Tibial nerve (tissue), 4 donors: Measurements from ENCODE around the gene GRB10.

ENCODE experiments used
- EP300 ChIP-seq, 2 donors: sonication (generic); formaldehyde crosslinking; IDR thresholded peaks; one replicate each; pipeline ENCODE4 v1.6.1; 2017; ENCODE audit warnings: antibody characterized with exemption in 2 of 2, mild to moderate bottlenecking in 1 of 2
- TF ChIP-seq, protein P1 (sequence below), 5 experiments: fragments of 200-600 bp in 3 of 5; fragments of 450-650 bp in 2 of 5; sonication (generic) in 3 of 5; IDR thresholded peaks; one replicate each; pipeline ENCODE4 v1.5.1; 2016 to 2019; ENCODE audit warnings: antibody characterized with exemption in 5 of 5, mild to moderate bottlenecking in 3 of 5, moderate library complexity in 2 of 5

GRCh38 chr7:50669890-50670289 lies 112.8 kb downstream of the GRB10 start:
- TF ChIP-seq, protein P1, sequence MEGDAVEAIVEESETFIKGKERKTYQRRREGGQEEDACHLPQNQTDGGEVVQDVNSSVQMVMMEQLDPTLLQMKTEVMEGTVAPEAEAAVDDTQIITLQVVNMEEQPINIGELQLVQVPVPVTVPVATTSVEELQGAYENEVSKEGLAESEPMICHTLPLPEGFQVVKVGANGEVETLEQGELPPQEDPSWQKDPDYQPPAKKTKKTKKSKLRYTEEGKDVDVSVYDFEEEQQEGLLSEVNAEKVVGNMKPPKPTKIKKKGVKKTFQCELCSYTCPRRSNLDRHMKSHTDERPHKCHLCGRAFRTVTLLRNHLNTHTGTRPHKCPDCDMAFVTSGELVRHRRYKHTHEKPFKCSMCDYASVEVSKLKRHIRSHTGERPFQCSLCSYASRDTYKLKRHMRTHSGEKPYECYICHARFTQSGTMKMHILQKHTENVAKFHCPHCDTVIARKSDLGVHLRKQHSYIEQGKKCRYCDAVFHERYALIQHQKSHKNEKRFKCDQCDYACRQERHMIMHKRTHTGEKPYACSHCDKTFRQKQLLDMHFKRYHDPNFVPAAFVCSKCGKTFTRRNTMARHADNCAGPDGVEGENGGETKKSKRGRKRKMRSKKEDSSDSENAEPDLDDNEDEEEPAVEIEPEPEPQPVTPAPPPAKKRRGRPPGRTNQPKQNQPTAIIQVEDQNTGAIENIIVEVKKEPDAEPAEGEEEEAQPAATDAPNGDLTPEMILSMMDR (IDR thresholded peaks at IDR 0.05), result no peak
- no peak for TF ChIP-seq EP300 (IDR thresholded peaks at IDR 0.05)
